ENCODE measurements around the gene OTOGL. TPM values are rescaled to one million over a fixed set of nuclear protein-coding genes. Genes with fewer than 3 reads are reported as not detected.
A peak's percentile ranks its signal among the peaks of the same experiment; 100 is the strongest.

OTOGL gene
- total RNA-seq, 1 experiment from 2014 or later: 3.4 TPM

- DNase-seq (ENCODE audit: extremely low read depth, low read depth): no peak
Measured at GRCh38 chr12:80118565-80119324, 19.4 kb downstream of the OTOGL start.

GRCh38 chr12:80120994-80121393 lies 21.7 kb downstream of the OTOGL start:
- DNase-seq (ENCODE audit: extremely low read depth, low read depth): no peak

DNA sequence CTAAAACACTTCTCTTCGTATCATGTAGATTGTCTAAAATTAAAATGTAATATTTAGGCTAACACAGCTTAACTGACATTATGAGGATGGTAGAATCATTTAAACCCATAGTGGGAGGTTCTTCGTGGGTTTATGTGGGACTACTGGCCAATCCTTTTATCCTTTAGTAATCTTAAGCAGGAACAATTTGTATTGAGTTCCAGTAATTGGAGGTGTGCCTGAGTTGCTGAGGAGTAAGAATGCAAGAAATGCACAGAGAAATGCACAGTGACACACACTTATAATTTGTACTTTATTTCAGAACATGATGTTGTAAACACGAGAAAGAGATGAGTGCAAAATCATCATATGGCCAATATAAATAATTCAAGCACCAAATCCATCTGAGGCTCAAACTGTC lies 22.3 kb downstream of the OTOGL start:
- DNase-seq (ENCODE audit: extremely low read depth, low read depth): no peak

DNA sequence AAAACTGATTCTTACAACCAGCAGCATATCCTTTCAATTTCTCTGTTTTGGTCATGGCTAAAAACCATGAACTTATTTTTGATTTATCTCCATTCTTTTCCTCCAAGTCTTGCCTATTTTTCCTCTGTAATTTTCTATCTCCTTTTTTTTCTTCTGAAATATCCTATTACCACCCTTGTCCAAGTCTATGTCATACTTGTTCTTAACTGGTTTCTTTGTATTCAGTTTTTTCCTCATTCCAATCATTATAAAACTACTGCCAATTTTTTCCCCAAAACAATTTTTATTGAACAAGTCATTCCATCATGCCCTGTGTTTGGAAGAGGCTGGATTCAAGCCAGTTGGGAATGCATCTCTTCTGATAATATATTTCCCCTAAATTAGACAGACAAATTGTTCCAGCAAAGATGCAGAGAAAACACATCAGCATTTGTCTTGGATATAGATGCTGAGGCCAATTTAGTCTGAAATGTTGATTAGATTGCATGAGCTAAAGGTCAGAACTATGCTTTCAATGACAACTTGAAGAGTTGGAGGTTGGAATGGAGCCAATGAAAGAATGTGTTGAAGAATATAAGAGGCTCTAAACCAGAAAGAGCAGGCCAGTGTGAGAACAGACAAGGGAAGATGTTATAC lies 30.7 kb downstream of the OTOGL start:
- DNase-seq (ENCODE audit: extremely low read depth, low read depth): no peak

DNA sequence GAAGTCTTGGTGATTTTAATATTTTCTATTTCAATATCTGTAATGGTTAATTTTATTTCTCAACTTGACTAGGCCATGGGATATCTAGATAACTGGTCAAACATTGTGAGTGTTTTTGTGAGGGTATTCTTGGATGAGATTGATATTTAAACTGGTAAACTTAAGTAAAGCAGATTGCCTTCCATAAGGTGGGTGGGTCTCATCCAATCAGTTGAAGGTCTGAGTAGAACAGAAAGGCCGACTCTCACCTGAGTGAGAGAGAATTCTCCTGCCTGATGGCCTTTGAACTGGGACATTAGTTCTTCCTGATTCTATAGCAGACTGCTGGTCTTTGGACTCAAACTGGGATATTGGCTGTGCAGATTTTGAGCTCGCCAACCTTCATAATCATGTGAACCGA lies 36.3 kb downstream of the OTOGL start:
- no peak for DNase-seq (ENCODE audit: extremely low read depth, low read depth)

- DNase-seq (ENCODE audit: extremely low read depth, low read depth): no peak
Measured at GRCh38 chr12:80140005-80140404, 40.7 kb downstream of the OTOGL start.

GRCh38 chr12:80142640-80143039 lies 43.3 kb downstream of the OTOGL start:
- DNase-seq (ENCODE audit: extremely low read depth, low read depth): no peak

GRCh38 chr12:80143537-80143936 lies 44.2 kb downstream of the OTOGL start:
- peak; percentile 80 for DNase-seq (ENCODE audit: extremely low read depth, low read depth)

DNA sequence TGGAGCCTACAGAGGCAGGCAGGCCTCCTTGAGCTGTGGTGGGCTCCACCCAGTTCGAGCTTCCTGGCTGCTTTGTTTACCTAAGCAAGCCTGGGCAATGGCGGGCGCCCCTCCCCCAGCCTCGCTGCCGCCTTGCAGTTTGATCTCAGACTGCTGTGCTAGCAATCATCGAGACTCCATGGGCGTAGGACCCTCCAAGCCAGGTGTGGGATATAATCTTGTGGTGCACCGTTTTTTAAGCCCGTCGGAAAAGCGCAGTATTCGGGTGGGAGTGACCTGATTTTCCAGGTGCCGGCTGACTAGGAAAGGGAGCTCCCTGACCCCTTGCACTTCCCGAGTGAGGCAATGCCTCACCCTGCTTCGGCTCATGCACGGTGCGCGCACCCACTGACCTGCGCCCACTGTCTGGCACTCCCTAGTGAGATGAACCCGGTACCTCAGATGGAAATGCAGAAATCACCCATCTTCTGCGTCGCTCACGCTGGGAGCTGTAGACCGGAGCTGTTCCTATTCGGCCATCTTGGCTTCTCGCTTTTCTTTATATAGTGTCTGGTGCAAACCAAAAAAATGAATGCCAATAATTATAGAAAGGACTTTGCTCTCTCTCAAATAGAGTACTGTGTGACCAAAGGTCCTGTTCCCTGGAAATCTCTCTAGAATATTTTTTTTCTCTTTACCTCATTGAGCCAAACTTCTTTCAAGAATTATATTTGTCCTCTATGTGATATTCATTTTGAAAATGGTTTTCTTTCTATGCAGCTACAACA lies 50.4 kb downstream of the OTOGL start:
- DNase-seq (ENCODE audit: extremely low read depth, low read depth): peak; percentile 8

DNA sequence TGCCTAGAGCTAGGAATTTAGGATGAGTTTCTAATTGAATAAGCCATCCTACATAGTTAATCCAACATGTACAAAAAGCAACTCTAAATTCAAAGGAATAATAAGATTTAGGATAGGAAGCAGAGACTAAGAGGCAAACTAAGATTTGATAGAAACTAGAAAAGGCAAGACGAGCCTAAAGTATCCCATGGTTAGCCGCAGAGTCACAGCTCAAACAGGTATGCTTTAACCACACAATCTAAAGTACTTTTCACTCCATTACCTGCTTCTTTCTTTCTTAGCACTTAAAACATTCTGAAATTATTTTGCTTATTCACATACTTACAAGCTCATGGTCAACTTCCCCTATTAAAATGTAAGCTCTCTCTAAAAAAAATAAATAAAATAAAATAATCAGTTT lies 51.8 kb downstream of the OTOGL start:
- DNase-seq (ENCODE audit: extremely low read depth, low read depth): no peak

- DNase-seq (ENCODE audit: extremely low read depth, low read depth): no peak
Measured at GRCh38 chr12:80154261-80154660, 54.9 kb downstream of the OTOGL start.

DNA sequence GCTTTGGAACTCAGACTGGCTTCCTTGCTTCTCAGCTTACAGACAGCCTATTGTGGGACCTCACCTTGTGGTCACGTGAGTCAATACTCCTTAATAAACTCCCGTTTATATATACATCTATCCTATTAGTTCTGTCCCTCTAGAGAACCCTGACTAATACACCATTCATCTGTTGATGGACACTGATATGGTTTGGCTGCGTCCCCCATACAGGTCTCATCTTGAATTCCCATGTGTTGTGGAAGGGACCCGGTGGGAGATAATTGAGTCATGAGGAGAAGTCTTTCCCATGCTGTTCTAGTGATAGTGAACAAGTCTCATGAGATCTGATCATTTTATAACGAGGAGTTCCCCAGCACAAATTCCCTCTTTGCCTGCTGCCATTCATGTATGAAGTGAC lies 57.0 kb downstream of the OTOGL start:
- no peak for DNase-seq (ENCODE audit: extremely low read depth, low read depth)

GRCh38 chr12:80157645-80158044 lies 58.3 kb downstream of the OTOGL start:
- no peak for DNase-seq (ENCODE audit: extremely low read depth, low read depth)

DNA sequence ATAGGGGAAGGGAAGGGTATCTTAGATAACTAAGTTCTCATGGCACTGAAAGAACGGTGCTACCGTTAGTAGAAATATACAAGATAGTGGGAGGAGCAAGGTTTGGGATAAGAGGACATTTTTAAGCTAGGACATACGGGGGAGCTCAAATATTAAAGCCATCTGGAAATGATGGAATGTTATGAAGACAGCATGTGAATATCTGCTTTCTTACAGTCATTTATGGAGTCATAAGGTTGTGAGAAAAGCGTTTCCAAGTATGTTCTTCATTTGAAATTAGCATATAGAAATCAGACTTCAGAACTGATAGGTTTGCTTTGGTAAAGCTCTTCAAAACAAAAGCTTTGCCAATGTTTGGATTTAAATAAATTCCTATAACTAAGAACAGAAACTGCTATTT lies 62.3 kb downstream of the OTOGL start:
- no peak for DNase-seq (ENCODE audit: extremely low read depth, low read depth)

DNA sequence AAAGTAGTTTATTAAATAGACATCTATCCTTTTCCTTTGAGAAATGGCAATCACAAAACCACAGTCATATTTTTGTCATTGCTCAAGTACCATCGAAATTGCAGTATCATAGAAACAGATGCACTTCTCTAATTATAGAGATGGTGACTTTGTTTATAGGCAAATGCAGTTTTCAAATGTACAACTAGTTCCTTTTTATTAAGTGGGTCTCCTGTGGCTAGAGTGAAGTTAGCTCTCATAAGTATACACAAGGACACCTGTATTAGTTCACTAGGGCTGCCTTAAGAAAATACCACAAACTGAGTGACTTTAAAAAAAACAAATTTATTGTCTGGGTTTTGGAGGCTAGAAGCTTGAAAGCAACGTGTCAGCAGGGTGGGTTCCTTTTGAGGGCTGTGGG lies 62.8 kb downstream of the OTOGL start:
- DNase-seq (ENCODE audit: extremely low read depth, low read depth): no peak

GRCh38 chr12:80165746-80166145 lies 66.4 kb downstream of the OTOGL start:
- DNase-seq (ENCODE audit: extremely low read depth, low read depth): no peak

DNA sequence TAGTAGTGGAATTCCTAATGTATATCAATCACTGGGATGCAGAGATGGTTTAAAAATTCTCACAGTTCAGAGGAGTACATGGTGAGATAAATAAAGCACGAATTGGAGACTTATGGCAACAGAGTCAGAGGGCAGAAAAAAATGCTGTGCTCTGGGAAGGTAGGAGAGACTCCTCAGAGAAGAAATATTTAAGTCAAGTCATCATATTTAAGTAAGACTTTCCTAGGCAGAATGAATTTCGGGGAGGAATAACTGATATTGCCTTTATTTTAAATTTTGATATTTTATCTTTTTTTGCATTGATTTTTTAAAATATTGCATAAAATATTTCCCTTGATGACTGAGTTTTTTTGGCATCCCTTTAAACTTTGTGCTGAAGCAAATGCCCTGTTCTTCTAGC lies 67.4 kb downstream of the OTOGL start:
- DNase-seq (ENCODE audit: extremely low read depth, low read depth): no peak

GRCh38 chr12:80168936-80169335 lies 69.6 kb downstream of the OTOGL start:
- no peak for DNase-seq (ENCODE audit: extremely low read depth, low read depth)

DNA sequence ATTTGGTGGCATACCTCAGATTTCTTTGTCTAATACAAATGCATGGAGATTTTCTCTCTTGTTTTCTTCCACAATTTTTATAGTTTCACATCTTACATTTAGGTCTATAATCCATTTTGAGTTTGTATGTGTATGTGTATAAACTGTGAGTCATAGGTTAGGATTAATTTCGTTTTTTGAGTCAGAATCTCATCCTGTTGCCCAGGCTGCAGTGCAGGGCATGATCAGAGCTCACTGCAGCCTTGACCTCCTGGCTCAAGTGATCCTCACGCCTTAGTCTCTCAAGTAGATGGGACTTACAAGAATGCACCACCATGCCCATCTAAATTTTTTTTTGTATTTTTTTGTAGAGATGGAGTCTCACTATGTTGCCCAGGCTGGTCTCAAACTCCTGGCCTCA lies 71.6 kb downstream of the OTOGL start:
- no peak for DNase-seq (ENCODE audit: extremely low read depth, low read depth)

- DNase-seq (ENCODE audit: extremely low read depth, low read depth): no peak
Measured at GRCh38 chr12:80173083-80173864, 73.9 kb downstream of the OTOGL start.
